OCI-LY7 (cell line): Measurements from ENCODE around the gene ARHGAP6. TPM values are rescaled to one million over a fixed set of nuclear protein-coding genes. Genes with fewer than 3 reads are reported as not detected.

Experiments
- BruUV-seq: library from RNA; stranded (reverse); fragments of 400-500 nt; replicated peaks from 2 replicates; lab custom pipeline; 2021; lab: Mats Ljungman, UMichigan
- CTCF ChIA-PET: fragments of 300-600 bp; sonication (Branson Sonifier 250); formaldehyde crosslinking; loops from one replicate; lab custom pipeline; 2022; ENCODE audit warnings: antibody characterized with exemption; ENCODE audit not compliant: unreplicated experiment; lab: Charles Lee
- POLR2A ChIA-PET: fragments of 300-600 bp; sonication (Branson Sonifier 250); formaldehyde crosslinking; loops from one replicate; lab custom pipeline; 2022; ENCODE audit warnings: antibody characterized with exemption; lab: Charles Lee
- DNase-seq: peaks from one replicate; pipeline ENCODE4 v3.0.0-alpha.2; 2015; ENCODE audit warnings: low spot score
- H2AFZ ChIP-seq: fragments of 200-600 bp; sonication (generic), shearing (Covaris generic); 2 replicates; pipeline ENCODE4 v1.6.1; 2014; ENCODE audit warnings: mild to moderate bottlenecking, antibody characterized with exemption, low read length, moderate library complexity
- H3K27ac ChIP-seq: fragments of 200-600 bp; sonication (generic); 2 replicates; pipeline ENCODE4 v1.5.1; 2014; ENCODE audit warnings: mixed run types, low read depth, mild to moderate bottlenecking, moderate library complexity, low read length, inconsistent platforms; ENCODE audit not compliant: poor library complexity, severe bottlenecking
- H3K36me3 ChIP-seq: fragments of 200-600 bp; sonication (generic); 2 replicates; pipeline ENCODE4 v1.6.1; 2014; ENCODE audit warnings: mild to moderate bottlenecking, antibody characterized with exemption, low read length, moderate library complexity, mixed read lengths; ENCODE audit not compliant: insufficient read depth
- H3K4me1 ChIP-seq: fragments of 200-600 bp; sonication (generic); 2 replicates; pipeline ENCODE4 v1.5.1; 2014; ENCODE audit warnings: mild to moderate bottlenecking, low read length; ENCODE audit not compliant: insufficient read depth, poor library complexity, severe bottlenecking
- H3K4me2 ChIP-seq: fragments of 200-600 bp; sonication (generic); 2 replicates; pipeline ENCODE4 v1.6.1; 2014; ENCODE audit warnings: mild to moderate bottlenecking, low read length
- H3K4me3 ChIP-seq: fragments of 200-600 bp; sonication (generic); 2 replicates; pipeline ENCODE4 v1.5.1; 2014; ENCODE audit warnings: mild to moderate bottlenecking, low read depth, low read length; ENCODE audit not compliant: poor library complexity, severe bottlenecking
- H3K79me2 ChIP-seq: fragments of 200-600 bp; sonication (generic); 2 replicates; pipeline ENCODE4 v1.6.1; 2016; ENCODE audit warnings: low read depth, mild to moderate bottlenecking, low read length, moderate library complexity, mixed read lengths; ENCODE audit not compliant: insufficient read depth
- H3K9me2 ChIP-seq: fragments of 200-600 bp; sonication (generic); 2 replicates; pipeline ENCODE4 v1.6.1; 2016; ENCODE audit warnings: mild to moderate bottlenecking, low read length, mixed read lengths; ENCODE audit not compliant: insufficient read depth
- H3K9me3 ChIP-seq: fragments of 200-600 bp; sonication (generic); 2 replicates; pipeline ENCODE4 v1.6.1; 2014; ENCODE audit warnings: mild to moderate bottlenecking, mixed run types, low read length, mixed read lengths
- H4K20me1 ChIP-seq: fragments of 200-600 bp; sonication (generic); 2 replicates; pipeline ENCODE4 v1.6.1; 2014; ENCODE audit warnings: mild to moderate bottlenecking, antibody characterized with exemption, low read length, moderate library complexity, mixed read lengths; ENCODE audit not compliant: insufficient read depth
- CTCF ChIP-seq: fragments of 200-600 bp; sonication (generic); conservative IDR thresholded peaks from 2 replicates; pipeline ENCODE4 v1.5.1; 2014; ENCODE audit warnings: mild to moderate bottlenecking, antibody characterized with exemption, low read length, moderate library complexity, mixed read lengths
- EZH2phosphoT487 ChIP-seq: fragments of 200-600 bp; sonication (generic); IDR thresholded peaks from 2 replicates; pipeline ENCODE4 v1.6.1; 2018; ENCODE audit warnings: low read depth, borderline replicate concordance, mild to moderate bottlenecking, mixed run types, antibody characterized with exemption, low read length, moderate library complexity, mixed read lengths
- intact Hi-C: fragments of 100-400 bp; cut with micrococcal nuclease; formaldehyde crosslinking; loops from one replicate; pipeline ENCODE4 v1.10.0; 2022; ENCODE audit not compliant: unreplicated experiment
- total RNA-seq, 2 experiments: library from RNA; depleted of rRNA in 1 of 2; stranded (reverse); fragments of >200 nt in 1 of 2; shearing (Covaris generic) in 1 of 2; gene quantifications; 2 replicates each; pipeline ENCODE4 v1.2.3, GENCODE V29; 2014 to 2022

ARHGAP6 gene
- total RNA-seq, 2 experiments from 2014 or later = not detected

DNA sequence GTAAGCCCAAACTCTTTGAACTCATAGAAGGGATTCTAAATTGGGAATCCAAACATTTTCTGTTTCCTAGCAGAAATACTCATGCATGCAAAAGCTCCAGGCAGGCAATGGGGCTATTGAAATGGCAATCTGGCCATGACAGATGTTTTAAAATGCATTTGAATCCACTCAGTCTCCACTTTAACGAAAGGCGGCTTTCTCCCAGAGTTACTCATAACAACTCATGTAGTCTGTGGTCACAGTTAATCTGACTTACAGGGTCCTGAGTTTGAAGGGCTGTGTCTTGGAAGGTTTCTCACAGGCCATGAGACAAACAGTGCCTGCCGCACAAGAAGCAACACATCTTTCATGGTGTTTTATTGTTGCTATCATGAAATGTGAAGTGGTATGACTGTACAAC lies 186.8 kb downstream of the ARHGAP6 start:
- Histone ChIP-seq H3K4me2 (no peak overlapping the region), H3K36me3 (no peaks in the 10 kb centered on the region), H3K4me1 (no peaks in the 10 kb centered on the region), H3K27ac (no peak overlapping the region), H3K9me3 (no peaks in the 10 kb centered on the region), H3K9me2 (no peaks in the 10 kb centered on the region), H3K79me2 (no peaks in the 10 kb centered on the region), H2AFZ (no peak overlapping the region), H3K4me3 (no peak overlapping the region), H4K20me1 (no peaks in the 10 kb centered on the region)
- TF ChIP-seq CTCF (no peak), EZH2phosphoT487 (no peak)
- DNase-seq = no peak
- ChIA-PET CTCF (no interaction called here), POLR2A (interaction anchor here (0.9 kb wide), 1 partner anchor 29 kb away, joined by 3 read pairs; no protein-coding TSS in a partner anchor)
- intact Hi-C loops = no loop called here
- BruUV-seq = no TSS peak

DNA sequence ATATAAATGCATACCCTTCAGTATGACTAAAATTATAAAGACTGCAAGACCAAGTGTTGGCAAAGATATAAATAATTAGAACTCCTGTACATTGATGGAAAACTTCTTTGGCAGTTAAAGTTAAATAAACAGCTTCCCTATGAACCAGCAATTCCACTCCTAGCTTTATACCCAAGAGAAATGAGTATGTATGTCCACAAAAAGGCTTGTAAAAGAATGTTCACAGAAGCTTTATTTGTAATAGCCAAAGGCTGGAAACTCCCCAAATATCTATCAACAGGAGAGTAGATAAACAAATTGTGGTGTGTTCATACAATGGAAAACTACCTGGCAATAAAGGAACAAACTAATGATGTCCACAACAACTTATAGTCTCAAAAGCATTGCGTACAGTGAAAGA lies 187.7 kb downstream of the ARHGAP6 start:
- TF ChIP-seq CTCF (no peak), EZH2phosphoT487 (no peak)
- ChIA-PET POLR2A (interaction anchor here (0.9 kb wide), 1 partner anchor 11 kb away, joined by 3 read pairs; no protein-coding TSS in a partner anchor), CTCF (no interaction called here)
- H3K4me1 ChIP-seq = no peaks in the 10 kb centered on the region
- DNase-seq = no peak
- no peaks in the 10 kb centered on the region for H4K20me1 ChIP-seq
- no TSS peak for BruUV-seq
- no peak overlapping the region for H2AFZ ChIP-seq
- H3K4me2 ChIP-seq = no peak overlapping the region
- no peak overlapping the region for H3K27ac ChIP-seq
- H3K4me3 ChIP-seq = no peak overlapping the region
- no peaks in the 10 kb centered on the region for H3K9me3 ChIP-seq
- intact Hi-C loops = no loop called here
- H3K36me3 ChIP-seq = no peaks in the 10 kb centered on the region
- no peaks in the 10 kb centered on the region for H3K9me2 ChIP-seq
- no peaks in the 10 kb centered on the region for H3K79me2 ChIP-seq

DNA sequence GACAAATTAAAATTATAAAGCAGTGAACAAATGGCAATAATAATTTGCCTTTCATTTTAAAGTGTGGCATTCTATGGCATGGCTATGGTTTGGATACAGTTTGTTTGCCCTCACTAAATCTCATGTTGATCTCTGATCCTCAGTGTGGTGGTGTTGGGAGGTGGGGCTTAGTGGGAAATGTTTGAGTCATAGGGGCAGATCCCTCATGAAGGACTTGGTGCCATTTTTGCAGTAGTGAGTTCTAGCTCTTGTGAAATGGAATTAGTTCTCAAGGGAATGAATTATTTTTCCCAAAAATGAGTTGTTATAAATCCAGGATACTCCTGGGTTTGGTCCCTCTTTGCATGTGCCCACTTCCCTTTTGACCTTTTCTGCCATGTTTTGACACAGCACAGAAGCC lies 191.1 kb downstream of the ARHGAP6 start:
- POLR2A ChIA-PET = interaction anchor here (0.7 kb wide), 1 partner anchor 104 kb away, joined by 3 read pairs; no protein-coding TSS in a partner anchor
- intact Hi-C loops = no loop called here
- DNase-seq = no peak
- Histone ChIP-seq H3K79me2 (no peaks in the 10 kb centered on the region), H3K4me2 (no peak overlapping the region), H3K9me3 (no peaks in the 10 kb centered on the region), H3K4me1 (no peaks in the 10 kb centered on the region), H4K20me1 (no peaks in the 10 kb centered on the region), H3K4me3 (no peak overlapping the region), H3K9me2 (no peaks in the 10 kb centered on the region), H2AFZ (no peak overlapping the region), H3K36me3 (no peaks in the 10 kb centered on the region), H3K27ac (no peak overlapping the region)
- no peak for TF ChIP-seq CTCF
- TF ChIP-seq EZH2phosphoT487 = no peak
- CTCF ChIA-PET = no interaction called here
- BruUV-seq = no TSS peak
